Amniotic stem cell (primary cell): ENCODE results near the gene HOXC11.

Source experiments
- DNase-seq: peaks from one replicate; lab custom pipeline; 2025; lab: John Stamatoyannopoulos, UW

Gene HOXC11

GRCh38 chr12:54024581-54025305 is 51.8 kb downstream of the HOXC11 start:
- DNase-seq: no peak

- no peak for DNase-seq
These were observed 52.8 kb downstream of the HOXC11 start for GRCh38 chr12:54025499-54026405.

GRCh38 chr12:54026640-54027441 is 53.9 kb downstream of the HOXC11 start:
- no peak for DNase-seq
